NT2/D1 (cell line): Measurements from ENCODE around the gene FXYD3.

Experiments
- DNase-seq: peaks from one replicate; pipeline ENCODE4 v3.0.0-alpha.2; 2011; ENCODE audit warnings: low read depth, low spot score
- H3K27me3 ChIP-seq: 2 replicates; pipeline ENCODE4 v1.6.0; 2011; ENCODE audit warnings: mild to moderate bottlenecking; ENCODE audit not compliant: insufficient read length, insufficient read depth
- H3K36me3 ChIP-seq: 2 replicates; pipeline ENCODE4 v1.6.1; 2011; ENCODE audit warnings: mild to moderate bottlenecking, low read length, mixed read lengths; ENCODE audit not compliant: insufficient read depth, insufficient read length
- H3K4me1 ChIP-seq: 2 replicates; pipeline ENCODE4 v1.5.1; 2011; ENCODE audit not compliant: insufficient read depth, insufficient read length
- H3K4me3 ChIP-seq: 2 replicates; pipeline ENCODE4 v1.5.1; 2011; ENCODE audit warnings: low read depth; ENCODE audit not compliant: insufficient read length
- H3K9ac ChIP-seq: 2 replicates; pipeline ENCODE4 v1.6.0; 2011; ENCODE audit warnings: low read depth; ENCODE audit not compliant: insufficient read length
- H3K9me3 ChIP-seq: 2 replicates; pipeline ENCODE4 v1.5.1; 2011; ENCODE audit warnings: mild to moderate bottlenecking, low read length; ENCODE audit not compliant: insufficient read depth
- SUZ12 ChIP-seq: IDR thresholded peaks from 2 replicates; pipeline ENCODE4 v1.6.1; 2011; ENCODE audit not compliant: insufficient read length, insufficient read depth; ENCODE audit errors: extremely low read depth
- YY1 ChIP-seq: IDR thresholded peaks from 2 replicates; pipeline ENCODE4 v1.6.1; 2011; ENCODE audit not compliant: insufficient read length, insufficient read depth
- ZNF274 ChIP-seq: IDR thresholded peaks from 2 replicates; pipeline ENCODE4 v1.6.1; 2011; ENCODE audit warnings: mild to moderate bottlenecking, low read depth, low read length

Gene FXYD3

GRCh38 chr19:35130761-35131720 lies 15.4 kb downstream of the FXYD3 start:
- DNase-seq = no peak
- H3K27me3 ChIP-seq = no peaks in the 10 kb centered on the region

DNA sequence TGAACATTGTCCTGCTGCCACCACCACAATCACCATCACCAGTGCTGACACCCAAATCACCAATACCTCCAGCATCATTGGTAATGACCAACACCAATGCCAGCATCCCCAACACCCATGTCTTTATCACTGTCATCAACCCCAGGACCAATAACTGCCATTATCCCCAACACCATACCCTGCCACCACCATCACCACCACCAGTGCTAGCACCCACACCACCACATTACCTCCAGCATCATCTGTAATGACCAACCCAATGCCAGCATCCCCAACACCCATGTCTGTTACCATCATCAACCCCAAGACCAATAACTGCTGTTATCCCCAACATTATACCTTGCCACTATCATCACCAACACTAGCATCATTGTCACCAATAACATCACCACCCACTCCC lies 16.6 kb downstream of the FXYD3 start:
- H3K4me3 ChIP-seq = no peak overlapping the region
- H3K9me3 ChIP-seq = no peaks in the 10 kb centered on the region
- no peak for DNase-seq
- H3K4me1 ChIP-seq = peaks cover 2% of the 10 kb centered on the region
- no peaks in the 10 kb centered on the region for H3K36me3 ChIP-seq
- no peaks in the 10 kb centered on the region for H3K27me3 ChIP-seq
- H3K9ac ChIP-seq = no peak overlapping the region
- no peak for TF ChIP-seq ZNF274
- no peak for TF ChIP-seq SUZ12
- TF ChIP-seq YY1 = no peak

More at GRCh38 chr19:35130761-35131720, 15.4 kb downstream of the FXYD3 start:
- Histone ChIP-seq H3K4me3 (no peak overlapping the region), H3K36me3 (no peaks in the 10 kb centered on the region), H3K9ac (no peak overlapping the region), H3K4me1 (peaks cover under 1% of the 10 kb centered on the region), H3K9me3 (no peaks in the 10 kb centered on the region)
- no peak for TF ChIP-seq YY1
- TF ChIP-seq SUZ12 = no peak
- TF ChIP-seq ZNF274 = no peak

DNA sequence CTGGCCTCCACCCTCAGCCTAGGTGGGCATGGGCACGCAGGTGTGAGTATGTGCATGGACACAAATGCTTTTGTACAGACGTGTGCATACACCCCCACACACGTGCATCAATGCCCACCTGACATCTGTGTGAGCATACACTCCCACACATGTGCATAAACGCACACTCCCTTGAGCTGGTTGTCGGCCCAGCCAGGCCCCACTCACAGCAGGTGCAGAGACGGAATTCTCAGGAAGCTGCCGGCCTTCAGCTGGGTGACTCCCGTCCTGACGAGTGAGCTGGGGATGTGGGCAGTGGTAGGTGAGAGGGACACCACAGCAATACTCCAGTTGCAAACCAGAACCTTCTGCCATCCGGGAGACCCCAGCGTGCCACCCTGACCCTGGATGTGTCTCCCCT lies 18.2 kb downstream of the FXYD3 start:
- Histone ChIP-seq H3K9ac (no peak overlapping the region), H3K4me1 (peaks cover 3% of the 10 kb centered on the region), H3K36me3 (no peaks in the 10 kb centered on the region), H3K9me3 (no peaks in the 10 kb centered on the region), H3K4me3 (no peak overlapping the region), H3K27me3 (no peaks in the 10 kb centered on the region)
- TF ChIP-seq YY1 = no peak
- TF ChIP-seq ZNF274 = no peak
- no peak for TF ChIP-seq SUZ12
- DNase-seq = no peak

DNA sequence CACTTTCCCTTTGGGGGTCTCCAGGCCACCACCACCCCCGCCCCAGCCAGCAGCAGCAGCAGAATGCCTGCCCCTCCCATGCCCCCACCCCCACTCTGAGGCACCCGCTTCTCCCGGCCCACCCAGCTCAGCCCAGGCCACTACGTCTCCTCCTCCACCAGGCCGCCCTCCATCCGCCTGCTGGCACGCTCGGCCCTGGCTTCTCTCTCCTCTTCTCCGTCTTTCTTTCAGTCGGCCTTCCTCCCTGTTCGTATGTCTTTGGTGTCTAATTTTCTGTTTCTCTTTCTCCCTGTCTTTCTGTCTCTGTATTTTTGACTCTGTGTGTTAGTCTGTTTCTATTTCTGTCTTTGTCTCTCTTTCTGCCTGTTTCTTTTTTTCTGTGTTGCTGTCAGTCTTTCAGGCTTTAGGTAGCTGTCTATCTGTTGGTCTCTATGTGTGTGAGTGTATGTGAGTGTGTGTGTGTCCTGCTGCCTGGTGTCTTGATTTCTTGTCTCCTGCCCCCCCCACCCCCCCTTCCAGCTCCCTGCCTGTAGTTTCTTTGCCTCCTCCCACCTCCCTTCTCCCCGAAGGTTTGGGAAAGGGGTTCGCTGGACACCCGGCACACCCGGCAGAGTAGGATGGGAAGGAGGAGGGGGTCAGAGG lies 19.1 kb downstream of the FXYD3 start, which contains the start of gene LGI4:
Gene LGI4 (minus strand): TSS at position 459 of the 642 bp plus-strand sequence. CDS start 379 bp downstream, at position 80.
- TF ChIP-seq SUZ12 = no peak
- no peak for TF ChIP-seq YY1
- no peak for TF ChIP-seq ZNF274
- peaks cover 6% of the 10 kb centered on the region for H3K4me1 ChIP-seq

DNA sequence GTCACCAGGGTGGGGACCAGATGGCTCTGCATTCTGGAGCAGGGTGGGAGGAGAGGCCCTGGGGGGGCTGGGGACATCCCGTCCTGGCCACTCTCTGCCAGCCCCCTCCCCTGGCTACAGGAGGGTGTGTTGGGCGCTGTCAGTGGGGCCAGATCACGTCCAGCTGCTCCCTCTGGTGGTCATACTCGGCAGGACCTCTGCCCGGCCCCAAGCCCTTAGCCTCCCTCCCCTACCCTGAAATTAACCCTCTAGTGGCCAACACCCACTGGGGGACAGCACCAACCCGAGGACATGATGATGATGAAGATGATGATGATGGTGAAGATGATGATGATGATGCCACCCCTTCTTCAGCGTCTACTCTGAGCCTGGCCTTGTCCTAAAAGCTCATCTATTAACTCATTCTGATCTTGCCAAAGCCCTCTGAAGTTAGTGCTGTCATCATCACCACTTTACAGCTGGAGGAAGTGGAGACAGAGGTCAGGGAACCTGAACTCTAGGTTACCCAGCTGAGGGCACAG lies 19.8 kb downstream of the FXYD3 start:
- Histone ChIP-seq H3K9me3 (no peaks in the 10 kb centered on the region), H3K9ac (no peak overlapping the region)

More for the DNA sequence above, 19.1 kb downstream of the FXYD3 start, which contains the start of gene LGI4:
- Histone ChIP-seq H3K27me3 (no peaks in the 10 kb centered on the region), H3K4me3 (no peak within 1 kb of the TSS), H3K9me3 (no peaks in the 10 kb centered on the region), H3K36me3 (no peaks in the 10 kb centered on the region), H3K9ac (no peak within 1 kb of the TSS)
- no peak for DNase-seq

GRCh38 chr19:35136231-35136630 lies 20.6 kb downstream of the FXYD3 start:
- TF ChIP-seq YY1 = no peak
- TF ChIP-seq SUZ12 = no peak
- TF ChIP-seq ZNF274 = no peak
- no peak overlapping the region for H3K9ac ChIP-seq
- peaks cover 8% of the 10 kb centered on the region for H3K4me1 ChIP-seq
- peaks cover 8% of the 10 kb centered on the region for H3K27me3 ChIP-seq
- H3K36me3 ChIP-seq = no peaks in the 10 kb centered on the region
- H3K9me3 ChIP-seq = no peaks in the 10 kb centered on the region
- no peak for DNase-seq
- no peak overlapping the region for H3K4me3 ChIP-seq

More for the DNA sequence above, 19.8 kb downstream of the FXYD3 start:
- Histone ChIP-seq H3K36me3 (no peaks in the 10 kb centered on the region), H3K4me3 (no peak overlapping the region), H3K27me3 (peaks cover 6% of the 10 kb centered on the region), H3K4me1 (peaks cover 6% of the 10 kb centered on the region)
- TF ChIP-seq ZNF274 (no peak), YY1 (no peak), SUZ12 (no peak)
- no peak for DNase-seq
